DMS153 (cell line): ENCODE results near the gene TMED8.
"Not testable (repeated sequence)": the region's sequence is repeated elsewhere in the genome, so short reads cannot be mapped to it uniquely, and the experiment has no call there.

Source experiments
- DNase-seq: peaks from one replicate; lab custom pipeline; 2025; lab: John Stamatoyannopoulos, UW

TMED8 gene

GRCh38 chr14:77376771-77377501 lies at the start of gene TMED8, which contains the start of gene SAMD15:
TSS of gene TMED8 (minus strand) at chr14:77377094. CDS start at chr14:77377053, 41 bp downstream.
TSS of gene SAMD15 (plus strand) at chr14:77377379. CDS start at chr14:77377419, 40 bp downstream.
- DNase-seq, result peak; percentile 63

GRCh38 chr14:77426396-77426795 lies 49.5 kb upstream of the TMED8 start:
- no peak for DNase-seq

GRCh38 chr14:77424862-77425261 lies 48.0 kb upstream of the TMED8 start:
- no peak for DNase-seq

DNA sequence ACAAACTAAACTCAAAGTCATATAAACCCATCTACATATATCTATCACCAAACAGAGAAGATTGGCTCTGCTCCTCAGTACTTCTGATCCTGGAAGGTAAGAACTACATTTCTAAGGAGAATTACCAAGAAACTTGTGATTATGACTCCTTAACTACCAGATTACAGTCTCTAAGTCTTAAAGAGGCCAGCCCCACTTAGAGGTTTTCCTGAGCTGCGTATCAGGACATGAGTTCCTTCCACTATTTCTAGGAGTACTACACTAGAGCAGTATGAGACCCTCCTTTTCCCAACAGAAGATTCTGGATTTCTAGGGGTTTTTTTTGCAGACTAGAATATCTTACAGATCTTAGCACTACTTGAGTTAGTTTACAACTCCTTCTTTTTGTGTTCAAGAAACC lies 46.5 kb upstream of the TMED8 start, which contains the start of gene NOXRED1:
TSS of gene NOXRED1 (minus strand) at position 101 of the 400 bp plus-strand sequence. CDS start 634 bp downstream, outside the sequence.
- DNase-seq, result no peak

DNA sequence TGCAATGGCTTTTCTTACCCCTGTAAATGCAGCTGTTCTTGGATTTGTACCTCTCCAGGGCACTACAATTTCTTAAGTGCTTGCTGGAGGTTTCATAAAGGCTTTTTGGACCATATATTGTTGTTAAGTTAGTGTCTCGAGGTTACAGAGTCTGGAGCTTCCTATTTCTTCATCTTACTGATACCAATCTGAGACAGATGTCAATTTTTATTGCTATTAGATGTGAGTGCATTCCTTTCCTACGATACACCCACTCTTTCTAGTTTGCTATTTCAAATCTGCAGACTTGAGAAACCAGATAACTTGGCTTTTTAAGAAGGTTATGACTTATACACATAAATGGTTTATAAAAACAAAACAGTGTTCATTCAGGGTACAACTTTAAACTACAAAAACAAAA lies 44.3 kb upstream of the TMED8 start:
- DNase-seq, result no peak

DNA sequence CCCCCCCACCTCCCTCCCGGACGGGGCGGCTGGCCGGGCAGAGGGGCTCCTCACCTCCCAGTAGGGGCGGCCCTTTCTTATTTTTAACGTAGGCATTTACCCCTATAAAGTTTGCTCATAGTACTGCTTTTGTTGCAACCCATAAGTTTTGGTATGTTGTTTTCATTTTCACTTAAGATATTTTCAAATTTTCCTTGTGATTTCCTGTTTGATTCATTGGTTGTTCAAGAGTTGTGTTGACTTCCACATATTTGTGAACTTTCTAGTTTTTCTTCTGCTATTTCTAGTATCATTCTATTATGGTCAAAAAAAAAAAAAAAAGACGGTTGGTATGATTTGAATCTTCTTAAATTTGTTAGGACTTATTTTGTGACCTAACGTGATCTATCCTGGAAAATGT lies 39.9 kb upstream of the TMED8 start:
- no peak for DNase-seq

- DNase-seq, result not testable (repeated sequence)
Measured at GRCh38 chr14:77416098-77416497, 39.2 kb upstream of the TMED8 start.

DNA sequence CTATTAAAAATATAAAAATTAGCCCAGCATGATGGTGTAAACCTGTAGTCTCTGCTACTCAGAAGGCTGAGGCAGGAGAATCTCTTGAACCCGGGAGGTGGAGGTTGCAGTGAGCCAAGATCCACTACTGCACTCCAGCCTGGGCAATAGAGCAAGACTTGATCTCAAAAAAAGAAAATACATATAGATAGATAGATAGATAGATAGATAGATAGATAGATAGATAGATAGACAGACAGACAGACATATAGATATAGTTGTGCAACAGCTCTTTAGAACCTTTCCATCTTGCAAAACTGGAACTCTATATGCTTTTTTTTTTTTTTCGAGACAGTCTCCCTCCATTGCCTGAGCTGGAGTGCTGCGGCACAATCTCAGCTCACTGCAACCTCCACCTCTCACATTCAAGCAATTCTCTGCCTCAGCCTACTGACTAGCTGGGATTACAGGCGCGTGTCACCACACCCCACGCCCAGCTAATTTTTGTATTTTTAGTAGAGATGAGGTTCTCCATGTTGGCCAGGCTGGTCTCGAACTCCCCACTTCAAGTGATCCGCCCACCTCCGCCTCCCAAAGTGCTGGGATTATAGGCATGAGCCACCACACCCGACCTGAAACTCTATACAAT lies 38.6 kb upstream of the TMED8 start:
- not testable (repeated sequence) for DNase-seq

- no peak for DNase-seq
Measured at GRCh38 chr14:77409131-77409533, 32.2 kb upstream of the TMED8 start.

GRCh38 chr14:77407158-77407557 lies 30.3 kb upstream of the TMED8 start:
- DNase-seq, result no peak

DNA sequence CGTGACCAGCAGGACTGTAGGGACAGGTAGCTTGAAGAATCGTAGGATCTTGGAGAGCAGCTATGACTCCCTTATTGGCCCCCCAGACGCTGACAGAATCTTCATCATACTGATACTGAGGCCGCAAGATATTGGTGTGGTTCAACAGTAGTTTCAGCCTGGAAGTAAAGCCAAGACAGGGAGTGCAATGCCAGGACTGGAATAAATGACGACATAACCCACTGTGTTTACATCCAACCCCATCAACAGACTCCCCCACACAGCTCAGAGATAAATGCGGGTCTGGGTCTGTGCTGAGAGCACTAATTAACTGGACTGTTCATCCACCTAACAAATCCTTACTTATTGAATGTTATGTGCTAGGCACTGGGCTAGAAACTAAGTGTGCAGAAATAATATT lies 29.8 kb upstream of the TMED8 start:
- DNase-seq, result no peak

DNA sequence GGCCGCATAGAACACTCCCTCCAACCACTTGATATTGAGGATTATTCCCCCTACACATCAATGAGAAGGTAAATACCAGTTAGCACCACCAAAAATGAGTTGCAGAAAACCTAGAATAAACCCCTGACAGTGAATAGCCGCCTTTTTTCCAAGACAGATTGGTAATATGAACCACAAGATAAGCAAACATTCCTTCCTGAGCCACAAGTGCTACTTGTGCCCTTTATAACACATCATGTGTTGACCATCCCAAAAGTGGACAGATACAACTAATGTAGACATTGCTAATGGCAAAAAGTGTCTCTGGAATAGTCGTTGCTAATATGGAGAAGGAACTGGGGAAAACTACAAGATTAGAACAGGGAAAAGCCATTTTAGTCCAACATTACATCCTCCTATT lies 29.2 kb upstream of the TMED8 start:
- DNase-seq, result no peak

DNA sequence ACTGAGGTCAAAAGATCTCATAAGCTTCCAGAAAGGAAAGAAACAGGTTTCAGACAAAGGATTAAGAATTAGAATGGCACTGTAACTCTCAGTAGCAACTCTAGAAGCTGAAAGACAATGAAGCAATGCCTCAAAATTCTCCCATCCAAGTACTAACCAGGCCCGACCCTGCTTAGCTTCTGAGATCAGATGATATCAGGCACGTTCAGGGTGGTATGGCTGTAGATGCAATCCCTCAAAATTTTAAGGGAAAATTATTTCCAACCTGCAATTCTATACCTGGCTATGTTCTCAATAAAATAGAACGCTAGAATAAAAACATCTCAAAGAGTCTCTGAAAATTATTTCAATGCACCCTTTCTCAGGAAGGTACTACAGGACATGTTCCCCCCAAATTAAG lies 26.9 kb upstream of the TMED8 start:
- DNase-seq, result no peak

DNA sequence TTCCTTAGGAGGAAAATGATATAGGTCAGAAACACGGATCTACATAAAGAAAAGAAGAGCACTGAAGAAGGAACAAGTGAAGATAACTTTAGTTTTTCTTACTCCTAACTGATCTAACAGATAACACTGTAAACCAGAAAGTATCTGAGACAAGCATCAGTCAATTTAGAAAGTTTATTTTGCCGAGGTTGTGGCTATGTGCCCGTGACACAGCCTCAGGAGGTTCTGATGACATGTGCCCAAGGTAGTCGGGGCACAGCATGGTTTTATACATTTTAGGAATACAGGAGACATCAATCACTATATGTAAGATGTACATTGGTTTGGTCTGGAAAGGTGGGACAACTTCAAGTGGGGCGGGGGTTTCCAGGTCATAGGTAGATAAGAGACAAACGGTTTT lies 23.3 kb upstream of the TMED8 start:
- no peak for DNase-seq

DNA sequence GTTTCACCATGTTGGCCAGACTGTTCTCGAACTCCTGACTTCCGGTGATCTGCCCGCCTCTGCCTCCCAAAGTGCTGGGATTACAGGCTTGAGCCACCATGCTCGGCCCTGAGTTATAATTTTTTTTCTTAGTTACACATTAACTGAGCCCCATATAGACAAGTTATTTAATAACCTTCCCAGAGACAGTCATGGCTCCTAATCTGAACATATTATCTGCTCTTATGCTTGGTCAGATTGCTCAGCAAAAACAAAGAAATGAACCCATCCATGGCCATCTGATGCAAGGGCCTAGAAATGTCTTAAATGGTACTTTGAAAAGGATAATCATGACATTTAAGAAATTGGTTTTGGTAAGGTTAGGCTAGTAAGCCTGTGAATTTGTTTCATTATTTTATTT lies 13.3 kb upstream of the TMED8 start:
- no peak for DNase-seq

GRCh38 chr14:77378701-77379100 lies 1.8 kb upstream of the TMED8 start:
- no peak for DNase-seq

GRCh38 chr14:77377502-77377844 lies 579 bp upstream of the TMED8 start:
- no peak for DNase-seq

- DNase-seq, result no peak
Measured at GRCh38 chr14:77375973-77376770, 722 bp downstream of the TMED8 start.

DNA sequence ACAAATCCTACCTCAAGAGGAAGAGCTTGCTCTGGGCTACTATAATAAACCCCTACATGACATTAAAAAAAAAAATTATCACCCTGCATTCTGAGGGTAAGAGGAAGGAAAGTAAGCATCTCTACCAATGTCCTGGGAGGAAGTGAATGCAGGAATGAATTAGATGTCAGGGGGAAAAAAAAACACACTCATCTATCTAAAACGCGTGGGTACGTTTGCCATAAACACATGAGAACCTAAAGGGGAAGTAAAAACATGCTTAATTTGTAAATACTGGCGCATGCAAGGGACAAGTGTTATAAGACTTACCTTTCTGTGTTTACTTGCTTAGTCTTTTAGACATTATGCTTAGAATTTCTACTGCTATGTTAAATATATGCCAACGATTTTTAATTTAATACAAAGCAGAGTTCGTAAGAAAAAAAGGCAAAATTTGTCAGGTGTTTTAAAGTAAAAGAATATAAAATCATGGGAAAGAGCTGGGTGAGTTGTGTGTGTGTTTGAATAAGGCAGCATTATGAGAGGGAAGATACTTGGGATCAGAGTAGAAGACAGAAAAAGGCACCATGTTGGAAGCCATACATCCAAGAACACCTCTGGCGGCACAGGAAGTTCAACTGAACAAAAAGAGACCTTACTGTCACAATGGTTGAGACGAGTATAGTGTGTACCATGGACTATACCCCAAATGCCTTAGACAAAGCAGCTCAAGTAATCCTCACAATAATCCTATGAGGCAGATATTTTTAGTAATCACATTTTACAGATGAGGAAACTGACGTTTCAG lies 1.5 kb downstream of the TMED8 start:
- no peak for DNase-seq

GRCh38 chr14:77372304-77372841 lies 4.5 kb downstream of the TMED8 start:
- DNase-seq, result no peak

GRCh38 chr14:77369285-77369684 lies 7.6 kb downstream of the TMED8 start:
- DNase-seq, result no peak

- no peak for DNase-seq
Measured at GRCh38 chr14:77364146-77364545, 12.7 kb downstream of the TMED8 start.
